ENCODE results near the gene RCSD1. TPM values are rescaled to one million over a fixed set of nuclear protein-coding genes. Genes with fewer than 3 reads are reported as not detected.

The RCSD1 gene
- total and polyA plus RNA-seq, 2 of the 4 experiments (the other 2 are of a cell fraction): 0.03 TPM; not detected in 1

DNA sequence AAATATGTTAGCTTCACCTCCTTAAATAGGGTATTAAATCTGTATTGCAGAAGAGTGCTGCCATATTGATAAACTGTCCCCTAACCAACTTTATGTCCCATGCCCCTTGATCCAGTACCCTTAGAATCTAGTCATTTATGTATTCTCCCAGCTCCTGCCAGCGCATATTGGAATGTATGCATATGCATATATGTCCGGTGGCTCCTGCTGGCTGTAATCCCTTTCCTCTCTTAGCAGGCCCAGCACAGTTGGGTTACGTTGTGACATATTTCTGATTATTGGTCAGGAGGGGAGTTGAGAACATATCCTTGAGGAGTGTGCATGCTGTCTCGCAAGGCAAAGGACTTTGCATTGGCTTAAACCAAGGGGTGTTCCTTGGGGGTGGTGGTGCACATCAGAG lies 47.3 kb upstream of the RCSD1 start:
- Histone ChIP-seq H2BK5ac (ENCODE audit: low read depth, low read length, poor library complexity, severe bottlenecking) (no peak overlapping the region), H4K20me1 (ENCODE audit: insufficient read depth, low read length) (no peaks in the 10 kb centered on the region), H3K9me3 (ENCODE audit: control insufficient read depth, insufficient read depth, low read length) (no peaks in the 10 kb centered on the region), H3K14ac (replicated peaks; ENCODE audit: low read depth, low read length) (no peak overlapping the region), H3K4ac (ENCODE audit: low read depth, low read length) (no peak overlapping the region), H4K91ac (ENCODE audit: insufficient read depth, low read depth, low read length) (no peak overlapping the region), H3K79me1 (ENCODE audit: low read depth in 1 of 2, low read length in 2 of 2) (no peaks in the 10 kb centered on the region), H3K27ac (ENCODE audit: insufficient read depth, low read length) (no peak overlapping the region), H3K9me1 (ENCODE audit: insufficient read depth, low read length) (no peaks in the 10 kb centered on the region), H3K4me1 (ENCODE audit: control insufficient read depth, insufficient read depth, low read length) (no peaks in the 10 kb centered on the region), H3K9ac (ENCODE audit: low read depth, low read length) (no peak overlapping the region), H2AK5ac (ENCODE audit: low read depth, low read length) (no peak overlapping the region), H2AFZ (replicated peaks; ENCODE audit: low read length, poor library complexity) (no peak overlapping the region), H4K8ac (ENCODE audit: low read depth in 2 of 2, low read length in 2 of 2) (no peak overlapping the region), H4K5ac (ENCODE audit: low read depth, low read length) (no peak overlapping the region), H3K23ac (ENCODE audit: low read depth, low read length) (no peak overlapping the region), H3K4me3 (ENCODE audit: insufficient read depth, low read depth, low read length) (no peak overlapping the region), H2AK9ac (replicated peaks; ENCODE audit: low read depth, low read length, poor library complexity) (no peak overlapping the region), H2BK20ac (ENCODE audit: low read depth, low read length) (no peak overlapping the region), H3K36me3 (ENCODE audit: control insufficient read depth, insufficient read depth, low read length) (no peaks in the 10 kb centered on the region), H3K56ac (ENCODE audit: extremely low read depth, insufficient read depth, low read length) (no peak overlapping the region), H3K4me2 (ENCODE audit: low read depth, low read length) (no peak overlapping the region), H2BK15ac (ENCODE audit: low read depth, low read length) (no peak overlapping the region), H3K27me3 (ENCODE audit: control insufficient read depth, insufficient read depth, low read length) (peaks cover 7% of the 10 kb centered on the region), H2BK120ac (ENCODE audit: low read depth, low read length) (no peak overlapping the region), H3K18ac (ENCODE audit: low read depth, low read length) (no peak overlapping the region)
- CTCF ChIA-PET: no interaction called here
- BruUV-seq (replicated peaks): no TSS peak
- TF ChIP-seq CHD1 (IDR thresholded peaks at IDR 0.05; ENCODE audit: low read depth, low read length) (no peak), FOS (IDR thresholded peaks at IDR 0.05; ENCODE audit: low read depth, low read length) (no peak), POLR2A (IDR thresholded peaks at IDR 0.05; ENCODE audit: low read depth, low read length) (no peak), RAD21 (IDR thresholded peaks at IDR 0.05; ENCODE audit: low read length) (no peak)
- POLR2A ChIA-PET (ENCODE audit: unreplicated experiment): no interaction called here
- ATAC-seq (ENCODE audit: low read depth): no peak
- intact Hi-C loops (cut with micrococcal nuclease) (no loop called here), in situ Hi-C loops (cut with MboI; ENCODE audit: low sequenced_read_pairs) (no loop called here), dilution Hi-C loops (cut with HindIII; ENCODE audit: low sequenced_read_pairs, unreplicated experiment) (no loop called here)
- WGBS, 2 experiments (ENCODE audit: extremely low coverage in 2 of 2, insufficient read length in 1 of 2): no CpG with 5 or more reads among the region's 4 CpGs
- DNase-seq: no peak

All from IMR-90 (cell line).